ENCODE data around the gene TERB1. TPM values are rescaled to one million over a fixed set of nuclear protein-coding genes. Genes with fewer than 3 reads are reported as not detected.
A peak's percentile ranks its signal among the peaks of the same experiment; 100 is the strongest.

Gene TERB1
- total RNA-seq, 1 donor from 2014 or later = not detected

DNA sequence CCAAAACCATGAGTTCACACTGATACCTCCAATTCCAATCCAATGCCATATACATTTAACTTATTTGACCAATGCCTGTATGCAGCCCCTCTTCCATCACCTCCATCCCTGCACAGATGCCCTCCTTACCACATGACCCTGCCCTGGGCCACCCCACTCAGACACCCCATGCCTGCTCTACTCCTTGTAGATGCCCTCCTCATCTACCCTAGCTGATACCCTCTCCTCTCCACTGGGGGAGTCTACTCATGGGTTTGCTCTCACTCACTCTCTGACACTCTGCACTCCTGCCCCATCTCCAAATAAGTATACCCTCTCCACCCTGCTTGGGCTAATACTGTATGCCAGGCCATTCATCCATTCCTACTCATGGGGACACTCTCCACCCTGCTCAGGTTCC, 88.9 kb downstream of the TERB1 start:
- Mint-ChIP-seq H3K4me3 (ENCODE audit: low read depth) (no peak overlapping the region), H3K27me3 (peaks cover 6% of the 10 kb centered on the region), H3K9me3 (ENCODE audit: low read depth) (peaks cover 5% of the 10 kb centered on the region), H3K4me1 (ENCODE audit: low read depth) (peaks cover 4% of the 10 kb centered on the region), H3K36me3 (ENCODE audit: insufficient read depth) (peaks cover 3% of the 10 kb centered on the region), H3K27ac (peak overlapping the region; percentile 83)
- TF ChIP-seq, protein P1, sequence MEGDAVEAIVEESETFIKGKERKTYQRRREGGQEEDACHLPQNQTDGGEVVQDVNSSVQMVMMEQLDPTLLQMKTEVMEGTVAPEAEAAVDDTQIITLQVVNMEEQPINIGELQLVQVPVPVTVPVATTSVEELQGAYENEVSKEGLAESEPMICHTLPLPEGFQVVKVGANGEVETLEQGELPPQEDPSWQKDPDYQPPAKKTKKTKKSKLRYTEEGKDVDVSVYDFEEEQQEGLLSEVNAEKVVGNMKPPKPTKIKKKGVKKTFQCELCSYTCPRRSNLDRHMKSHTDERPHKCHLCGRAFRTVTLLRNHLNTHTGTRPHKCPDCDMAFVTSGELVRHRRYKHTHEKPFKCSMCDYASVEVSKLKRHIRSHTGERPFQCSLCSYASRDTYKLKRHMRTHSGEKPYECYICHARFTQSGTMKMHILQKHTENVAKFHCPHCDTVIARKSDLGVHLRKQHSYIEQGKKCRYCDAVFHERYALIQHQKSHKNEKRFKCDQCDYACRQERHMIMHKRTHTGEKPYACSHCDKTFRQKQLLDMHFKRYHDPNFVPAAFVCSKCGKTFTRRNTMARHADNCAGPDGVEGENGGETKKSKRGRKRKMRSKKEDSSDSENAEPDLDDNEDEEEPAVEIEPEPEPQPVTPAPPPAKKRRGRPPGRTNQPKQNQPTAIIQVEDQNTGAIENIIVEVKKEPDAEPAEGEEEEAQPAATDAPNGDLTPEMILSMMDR (IDR thresholded peaks at IDR 0.05; ENCODE audit: unreplicated experiment) = no peak
- DNase-seq (ENCODE audit: low spot score, unreplicated experiment) = no peak

DNA sequence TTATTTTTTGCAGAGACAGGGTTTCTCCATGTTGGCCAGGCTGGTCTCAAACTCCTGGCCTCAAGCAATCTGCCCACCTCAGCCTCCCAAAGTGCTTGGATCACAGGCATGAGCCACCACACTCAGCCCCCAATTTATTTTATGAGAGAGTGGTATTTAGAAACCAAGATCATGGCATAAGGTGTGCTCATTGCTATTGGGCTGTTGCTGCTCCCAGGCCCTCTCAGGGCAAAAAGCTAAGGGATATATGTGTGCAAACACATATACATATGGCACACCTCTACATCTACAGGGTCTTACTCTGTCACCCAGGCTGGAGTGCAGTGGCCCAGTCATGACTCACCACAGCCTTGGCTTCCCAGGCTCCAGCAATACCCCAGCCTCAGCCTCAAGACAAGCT, 89.8 kb downstream of the TERB1 start:
- H3K27me3 Mint-ChIP-seq = peaks cover 9% of the 10 kb centered on the region
- H3K36me3 Mint-ChIP-seq (ENCODE audit: insufficient read depth) = peaks cover 3% of the 10 kb centered on the region
- DNase-seq (ENCODE audit: low spot score, unreplicated experiment) = no peak
- peaks cover 5% of the 10 kb centered on the region for H3K9me3 Mint-ChIP-seq (ENCODE audit: low read depth)
- no peak overlapping the region for H3K27ac Mint-ChIP-seq
- TF ChIP-seq, protein P1 (IDR thresholded peaks at IDR 0.05; ENCODE audit: unreplicated experiment) = no peak
- no peak overlapping the region for H3K4me3 Mint-ChIP-seq (ENCODE audit: low read depth)
- H3K4me1 Mint-ChIP-seq (ENCODE audit: low read depth) = peaks cover 7% of the 10 kb centered on the region

DNA sequence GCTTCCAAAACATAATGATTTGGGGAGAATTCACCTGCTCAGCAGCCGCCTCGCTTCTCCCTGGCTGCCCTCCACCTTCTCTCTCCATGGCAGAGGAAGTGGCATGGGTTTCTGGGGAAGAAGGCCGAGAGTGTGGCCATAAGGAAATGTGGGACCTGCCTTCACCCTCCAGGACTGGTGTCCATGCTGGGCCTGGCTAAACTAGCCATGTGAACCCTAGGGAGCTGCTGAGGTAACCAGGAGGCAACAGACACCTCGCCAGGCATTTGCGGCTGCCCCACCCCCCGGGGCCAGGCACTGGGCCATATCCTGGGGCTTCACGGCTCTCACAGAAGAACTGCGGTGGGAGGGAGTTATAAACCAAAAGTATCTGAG, 94.9 kb downstream of the TERB1 start:
- DNase-seq (ENCODE audit: low spot score, unreplicated experiment) = no peak
- Mint-ChIP-seq H3K9me3 (ENCODE audit: low read depth) (no peaks in the 10 kb centered on the region), H3K4me1 (ENCODE audit: low read depth) (peaks cover 3% of the 10 kb centered on the region), H3K27ac (no peak overlapping the region), H3K4me3 (ENCODE audit: low read depth) (no peak overlapping the region), H3K27me3 (peaks cover 12% of the 10 kb centered on the region), H3K36me3 (ENCODE audit: insufficient read depth) (no peaks in the 10 kb centered on the region)
- TF ChIP-seq, protein P1 (IDR thresholded peaks at IDR 0.05; ENCODE audit: unreplicated experiment) = no peak

DNA sequence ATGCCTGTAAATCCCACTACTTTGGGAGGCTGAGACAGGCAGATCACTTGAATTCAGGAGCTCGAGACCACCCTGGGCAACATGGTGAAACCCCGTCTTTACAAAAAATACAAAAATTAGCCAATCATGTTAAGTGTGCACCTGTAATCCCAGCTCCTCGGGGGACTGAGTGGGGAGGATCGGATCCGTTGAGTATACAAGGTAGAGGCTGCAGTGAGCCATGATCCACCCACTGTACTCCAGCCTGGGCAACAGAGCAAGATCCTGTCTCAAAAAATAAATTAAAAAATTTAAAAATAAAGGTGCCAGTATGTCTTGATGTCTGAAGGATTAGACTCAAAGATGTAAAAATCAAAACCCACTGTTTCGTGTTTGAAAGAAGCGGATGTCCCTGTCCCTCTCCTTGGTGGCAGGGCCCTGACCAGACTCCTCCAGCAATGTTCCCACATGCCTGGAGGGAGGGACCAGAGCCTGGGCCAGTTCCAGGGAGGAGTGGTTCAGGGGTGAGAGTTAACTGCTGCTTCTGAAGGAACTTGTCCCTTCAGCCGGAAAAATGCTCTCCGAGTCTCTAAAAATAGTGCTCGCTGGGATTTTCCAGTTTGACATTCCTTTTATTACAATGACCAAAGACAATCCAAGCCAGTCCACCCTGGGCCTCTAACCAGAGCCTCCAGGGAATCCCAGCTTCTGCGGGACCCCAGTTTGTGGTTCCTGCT, 95.4 kb downstream of the TERB1 start:
- H3K27me3 Mint-ChIP-seq = peaks cover 12% of the 10 kb centered on the region
- peaks cover 3% of the 10 kb centered on the region for H3K4me1 Mint-ChIP-seq (ENCODE audit: low read depth)
- no peak for DNase-seq (ENCODE audit: low spot score, unreplicated experiment)
- H3K9me3 Mint-ChIP-seq (ENCODE audit: low read depth) = no peaks in the 10 kb centered on the region
- no peak overlapping the region for H3K4me3 Mint-ChIP-seq (ENCODE audit: low read depth)
- no peaks in the 10 kb centered on the region for H3K36me3 Mint-ChIP-seq (ENCODE audit: insufficient read depth)
- TF ChIP-seq, protein P1 (IDR thresholded peaks at IDR 0.05; ENCODE audit: unreplicated experiment) = no peak
- H3K27ac Mint-ChIP-seq = no peak overlapping the region

Other genes starting within 250 kb of the TERB1 start
- gene CKLF, start 249.0 kb downstream of the TERB1 start, total RNA-seq = 35.6 and 38.1 TPM in 2 replicates
- gene CMTM1, start 235.1 kb downstream of the TERB1 start, total RNA-seq = 8.8 and 9.0 TPM in 2 replicates
- gene CMTM2, start 222.1 kb downstream of the TERB1 start, total RNA-seq = 0.58 TPM in 1 of 2 replicates, not detected in the other
- 48.2 and 51.5 TPM in 2 replicates for gene CMTM3, start 196.9 kb downstream of the TERB1 start, total RNA-seq
- gene CMTM4, start 104.8 kb downstream of the TERB1 start, total RNA-seq = 80.9 and 82.3 TPM in 2 replicates
- 179 and 181 TPM in 2 replicates for gene DYNC1LI2, start 50.0 kb downstream of the TERB1 start, total RNA-seq
- gene NAE1, start 29.4 kb upstream of the TERB1 start, total RNA-seq = 114 and 117 TPM in 2 replicates
- gene CA7, start 42.8 kb upstream of the TERB1 start, total RNA-seq = not detected in 2 replicates
- gene PDP2, start 78.9 kb upstream of the TERB1 start, total RNA-seq = 17.0 and 20.0 TPM in 2 replicates
- gene CDH16, start 117.3 kb upstream of the TERB1 start, total RNA-seq = not detected in 2 replicates
- 0.27 and 0.36 TPM in 2 replicates for gene RRAD, start 124.0 kb upstream of the TERB1 start, total RNA-seq
- gene CIAO2B, start 132.8 kb upstream of the TERB1 start, total RNA-seq = 58.1 and 59.9 TPM in 2 replicates
- gene CES2, start 133.9 kb upstream of the TERB1 start, total RNA-seq = 39.2 and 43.9 TPM in 2 replicates
- 2.7 and 4.8 TPM in 2 replicates for gene CES3, start 159.7 kb upstream of the TERB1 start, total RNA-seq
- gene CES4A, start 187.0 kb upstream of the TERB1 start, total RNA-seq = 4.6 and 5.2 TPM in 2 replicates
- gene CBFB, start 227.6 kb upstream of the TERB1 start, total RNA-seq = 86.6 and 87.3 TPM in 2 replicates